GM23338 (cell line): ENCODE data around the gene TPH2. TPM values are rescaled to one million over a fixed set of nuclear protein-coding genes. Genes with fewer than 3 reads are reported as not detected.
A peak's percentile ranks its signal among the peaks of the same experiment; 100 is the strongest.

ENCODE experiments used
- ATAC-seq: fragments of 200-7000 bp; cut with Tn5 transposase; 3 replicates; pipeline ENCODE4 v1.9.1; 2020
- DNase-seq: peaks from one replicate; pipeline ENCODE4 v3.0.0-alpha.2; 2015; ENCODE audit warnings: low spot score
- H2AFZ ChIP-seq: fragments of 200-600 bp; sonication (generic); 2 replicates; pipeline ENCODE4 v1.8.0; 2016; ENCODE audit warnings: antibody characterized with exemption, mild to moderate bottlenecking, moderate library complexity
- H3F3A ChIP-seq: fragments of 200-600 bp; sonication (generic); replicated peaks from 2 replicates; pipeline ENCODE4 v1.8.0; 2017; ENCODE audit warnings: antibody characterized with exemption, mixed run types, low read depth
- H3K27ac ChIP-seq: fragments of 200-600 bp; sonication (generic); 2 replicates; pipeline ENCODE4 v1.6.1; 2016; ENCODE audit warnings: low read depth
- H3K27me3 ChIP-seq: fragments of 200-600 bp; sonication (generic); 2 replicates; pipeline ENCODE4 v1.8.0; 2016; ENCODE audit warnings: mild to moderate bottlenecking, mixed run types, moderate library complexity; ENCODE audit not compliant: insufficient read depth
- H3K36me3 ChIP-seq: fragments of 200-600 bp; sonication (generic); 2 replicates; pipeline ENCODE4 v1.8.0; 2016; ENCODE audit warnings: mild to moderate bottlenecking; ENCODE audit not compliant: insufficient read depth
- H3K4me1 ChIP-seq: fragments of 200-600 bp; sonication (generic); 2 replicates; pipeline ENCODE4 v1.8.0; 2016; ENCODE audit warnings: mild to moderate bottlenecking, moderate library complexity; ENCODE audit not compliant: insufficient read depth
- H3K4me2 ChIP-seq: fragments of 200-600 bp; sonication (generic); 2 replicates; pipeline ENCODE4 v1.7.1; 2017; ENCODE audit warnings: mixed run types
- H3K4me3 ChIP-seq: fragments of 200-600 bp; sonication (generic); 2 replicates; pipeline ENCODE4 v1.6.1; 2016; ENCODE audit warnings: mixed run types
- H3K79me2 ChIP-seq: fragments of 200-600 bp; sonication (generic); replicated peaks from 2 replicates; pipeline ENCODE4 v1.8.0; 2017; ENCODE audit warnings: mild to moderate bottlenecking; ENCODE audit not compliant: insufficient read depth
- H3K9me2 ChIP-seq: fragments of 200-600 bp; sonication (generic); 2 replicates; pipeline ENCODE4 v1.8.0; 2017; ENCODE audit not compliant: insufficient read depth
- H4K20me1 ChIP-seq: fragments of 200-600 bp; sonication (generic); replicated peaks from 2 replicates; pipeline ENCODE4 v1.8.0; 2017; ENCODE audit warnings: mild to moderate bottlenecking; ENCODE audit not compliant: insufficient read depth
- H3K27ac Mint-ChIP-seq: 2 replicates; pipeline ENCODE4 v1.8.0; 2020; ENCODE audit warnings: inconsistent platforms, mild to moderate bottlenecking, moderate library complexity, mixed read lengths
- H3K27me3 Mint-ChIP-seq: 3 replicates; pipeline ENCODE4 v1.8.0; 2022; ENCODE audit warnings: low read depth, mild to moderate bottlenecking, moderate library complexity, mixed read lengths, inconsistent platforms; ENCODE audit not compliant: insufficient read depth, poor library complexity
- H3K36me3 Mint-ChIP-seq: 3 replicates; pipeline ENCODE4 v1.8.0; 2021; ENCODE audit warnings: low read depth, mild to moderate bottlenecking, inconsistent platforms, moderate library complexity, mixed read lengths
- H3K4me1 Mint-ChIP-seq: 3 replicates; pipeline ENCODE4 v1.8.0; 2020; ENCODE audit warnings: mild to moderate bottlenecking, inconsistent platforms, mixed read lengths
- H3K4me3 Mint-ChIP-seq: 3 replicates; pipeline ENCODE4 v1.8.0; 2021; ENCODE audit warnings: moderate library complexity, mild to moderate bottlenecking, inconsistent platforms, mixed read lengths
- H3K9me3 Mint-ChIP-seq: 3 replicates; pipeline ENCODE4 v1.8.0; 2020; ENCODE audit warnings: moderate library complexity, mild to moderate bottlenecking, inconsistent platforms, mixed read lengths
- CREB1 ChIP-seq: fragments of 250-450 bp; sonication (Bioruptor Pico); IDR thresholded peaks from 2 replicates; pipeline ENCODE4 v1.5.0; 2020; ENCODE audit warnings: low read depth, mild to moderate bottlenecking, moderate library complexity
- EZH2 ChIP-seq: fragments of 200-600 bp; sonication (generic); IDR thresholded peaks from one replicate; pipeline ENCODE4 v1.8.0; 2017; ENCODE audit warnings: antibody characterized with exemption, mild to moderate bottlenecking, low read depth; ENCODE audit not compliant: unreplicated experiment
- EZH2phosphoT487 ChIP-seq: fragments of 200-600 bp; sonication (generic); IDR thresholded peaks from one replicate; pipeline ENCODE4 v1.8.1; 2018; ENCODE audit warnings: antibody characterized with exemption; ENCODE audit not compliant: unreplicated experiment
- JUNB ChIP-seq: IDR thresholded peaks from one replicate; pipeline ENCODE4 v1.6.1; 2016; ENCODE audit warnings: antibody characterized with exemption; ENCODE audit not compliant: unreplicated experiment
- NANOG ChIP-seq: IDR thresholded peaks from 2 replicates; pipeline ENCODE4 v1.6.1; 2016; ENCODE audit warnings: antibody characterized with exemption, borderline replicate concordance
- POLR2AphosphoS5 ChIP-seq: IDR thresholded peaks from 2 replicates; pipeline ENCODE4 v1.6.1; 2016; ENCODE audit warnings: antibody characterized with exemption, low read depth
- STAT1 ChIP-seq: IDR thresholded peaks from one replicate; pipeline ENCODE4 v1.6.1; 2016; ENCODE audit warnings: antibody characterized with exemption; ENCODE audit not compliant: unreplicated experiment
- ZNF114 ChIP-seq: fragments of 250-450 bp; sonication (Bioruptor Pico); IDR thresholded peaks from 2 replicates; pipeline ENCODE4 v1.5.0; 2020; ENCODE audit warnings: mild to moderate bottlenecking, moderate library complexity
- ZNF331 ChIP-seq: fragments of 250-450 bp; sonication (Bioruptor Pico); IDR thresholded peaks from 2 replicates; pipeline ENCODE4 v1.5.0; 2020; ENCODE audit warnings: low read depth, mild to moderate bottlenecking, moderate library complexity
- polyA plus RNA-seq: library from polyadenylated mRNA; unstranded; fragments of >200 nt; fragmentation: Nextera tagmentation; extraction: Ambion mirVana; gene quantifications from 2 replicates; pipeline ENCODE4 v1.2.1, GENCODE V29; 2016
- total RNA-seq: library from RNA; depleted of rRNA; stranded (reverse); fragments of >200 nt; shearing (Covaris generic); gene quantifications from 2 replicates; pipeline ENCODE4 v1.2.3, GENCODE V29; 2014
- TF ChIP-seq, protein P1 (sequence below), 2 experiments: fragments of 200-600 bp in 1 of 2; sonication (generic) in 1 of 2; conservative IDR thresholded peaks; 2 replicates each; pipeline versions ENCODE4 v1.5.1 to v1.6.1; 2016 to 2017; ENCODE audit warnings: antibody characterized with exemption in 2 of 2, low read depth in 2 of 2, mild to moderate bottlenecking in 2 of 2, moderate library complexity in 1 of 2
- TF ChIP-seq, protein P2 (sequence below): fragments of 250-450 bp; sonication (Bioruptor Pico); IDR thresholded peaks from 2 replicates; pipeline ENCODE4 v1.5.0; 2020; ENCODE audit warnings: mild to moderate bottlenecking, moderate library complexity
- TF ChIP-seq, protein P3 (sequence below): IDR thresholded peaks from 2 replicates; pipeline ENCODE4 v1.6.1; 2016; ENCODE audit warnings: antibody characterized with exemption
- TF ChIP-seq, protein P4 (sequence below): IDR thresholded peaks from one replicate; pipeline ENCODE4 v1.6.1; 2018; ENCODE audit warnings: antibody characterized with exemption; ENCODE audit not compliant: unreplicated experiment

Gene TPH2
- total and polyA plus RNA-seq, 2 experiments from 2014 or later: 0.94 to 1.4 TPM

DNA sequence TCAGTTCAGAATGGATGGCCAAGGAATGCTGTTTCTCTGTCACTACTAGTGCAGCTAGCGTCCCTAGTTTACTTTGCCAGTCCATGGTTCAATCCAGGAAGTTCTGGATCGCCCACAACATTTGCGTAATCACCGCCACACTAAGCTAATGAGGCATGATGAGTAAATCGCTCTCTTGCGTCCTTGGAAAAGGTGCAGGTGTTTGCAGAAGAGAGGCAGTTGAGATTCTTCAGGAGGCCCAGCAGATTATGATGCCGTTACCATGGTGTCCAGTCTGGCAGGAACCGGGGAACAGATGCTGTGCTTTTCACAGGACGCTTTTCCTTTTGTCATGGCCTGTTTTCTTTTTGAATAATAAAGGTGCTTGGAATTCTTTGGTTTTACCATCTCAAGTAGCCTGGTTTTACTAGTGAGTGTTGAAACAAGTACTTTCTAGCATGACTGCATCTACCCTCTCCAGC, 9.0 kb downstream of the TPH2 start:
- H2AFZ ChIP-seq: no peak overlapping the region
- Mint-ChIP-seq H3K9me3 (no peaks in the 10 kb centered on the region), H3K36me3 (no peaks in the 10 kb centered on the region), H3K27me3 (peaks cover 2% of the 10 kb centered on the region), H3K4me3 (peak overlapping the region; percentile 57), H3K4me1 (peaks cover 80% of the 10 kb centered on the region), H3K27ac (peak overlapping the region; percentile 96)
- peak overlapping the region; percentile 5; the same call in 1 of the 2 replicates for H3K4me3 ChIP-seq
- ATAC-seq (peak; percentile 88), DNase-seq (peak; percentile 98)
- H3K27ac ChIP-seq: peak overlapping the region; percentile 94
- H3K36me3 ChIP-seq: no peaks in the 10 kb centered on the region
- H3K4me1 ChIP-seq: peaks cover 47% of the 10 kb centered on the region
- TF ChIP-seq CREB1 (CRISPR knock-in tag): peak; percentile 67
- peak; percentile 90 for TF ChIP-seq NANOG
- no peak for TF ChIP-seq STAT1
- no peak for TF ChIP-seq EZH2phosphoT487
- TF ChIP-seq JUNB: no peak
- TF ChIP-seq POLR2AphosphoS5: 0 out of 2 replicates have a peak, but pooled peaks have one; percentile 42
- no peak for TF ChIP-seq EZH2
- TF ChIP-seq, protein P1, sequence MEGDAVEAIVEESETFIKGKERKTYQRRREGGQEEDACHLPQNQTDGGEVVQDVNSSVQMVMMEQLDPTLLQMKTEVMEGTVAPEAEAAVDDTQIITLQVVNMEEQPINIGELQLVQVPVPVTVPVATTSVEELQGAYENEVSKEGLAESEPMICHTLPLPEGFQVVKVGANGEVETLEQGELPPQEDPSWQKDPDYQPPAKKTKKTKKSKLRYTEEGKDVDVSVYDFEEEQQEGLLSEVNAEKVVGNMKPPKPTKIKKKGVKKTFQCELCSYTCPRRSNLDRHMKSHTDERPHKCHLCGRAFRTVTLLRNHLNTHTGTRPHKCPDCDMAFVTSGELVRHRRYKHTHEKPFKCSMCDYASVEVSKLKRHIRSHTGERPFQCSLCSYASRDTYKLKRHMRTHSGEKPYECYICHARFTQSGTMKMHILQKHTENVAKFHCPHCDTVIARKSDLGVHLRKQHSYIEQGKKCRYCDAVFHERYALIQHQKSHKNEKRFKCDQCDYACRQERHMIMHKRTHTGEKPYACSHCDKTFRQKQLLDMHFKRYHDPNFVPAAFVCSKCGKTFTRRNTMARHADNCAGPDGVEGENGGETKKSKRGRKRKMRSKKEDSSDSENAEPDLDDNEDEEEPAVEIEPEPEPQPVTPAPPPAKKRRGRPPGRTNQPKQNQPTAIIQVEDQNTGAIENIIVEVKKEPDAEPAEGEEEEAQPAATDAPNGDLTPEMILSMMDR (conservative IDR thresholded peaks at IDR 0.05; ENCODE audit: low read depth in 2 of 2): no peak
- TF ChIP-seq, protein P2, sequence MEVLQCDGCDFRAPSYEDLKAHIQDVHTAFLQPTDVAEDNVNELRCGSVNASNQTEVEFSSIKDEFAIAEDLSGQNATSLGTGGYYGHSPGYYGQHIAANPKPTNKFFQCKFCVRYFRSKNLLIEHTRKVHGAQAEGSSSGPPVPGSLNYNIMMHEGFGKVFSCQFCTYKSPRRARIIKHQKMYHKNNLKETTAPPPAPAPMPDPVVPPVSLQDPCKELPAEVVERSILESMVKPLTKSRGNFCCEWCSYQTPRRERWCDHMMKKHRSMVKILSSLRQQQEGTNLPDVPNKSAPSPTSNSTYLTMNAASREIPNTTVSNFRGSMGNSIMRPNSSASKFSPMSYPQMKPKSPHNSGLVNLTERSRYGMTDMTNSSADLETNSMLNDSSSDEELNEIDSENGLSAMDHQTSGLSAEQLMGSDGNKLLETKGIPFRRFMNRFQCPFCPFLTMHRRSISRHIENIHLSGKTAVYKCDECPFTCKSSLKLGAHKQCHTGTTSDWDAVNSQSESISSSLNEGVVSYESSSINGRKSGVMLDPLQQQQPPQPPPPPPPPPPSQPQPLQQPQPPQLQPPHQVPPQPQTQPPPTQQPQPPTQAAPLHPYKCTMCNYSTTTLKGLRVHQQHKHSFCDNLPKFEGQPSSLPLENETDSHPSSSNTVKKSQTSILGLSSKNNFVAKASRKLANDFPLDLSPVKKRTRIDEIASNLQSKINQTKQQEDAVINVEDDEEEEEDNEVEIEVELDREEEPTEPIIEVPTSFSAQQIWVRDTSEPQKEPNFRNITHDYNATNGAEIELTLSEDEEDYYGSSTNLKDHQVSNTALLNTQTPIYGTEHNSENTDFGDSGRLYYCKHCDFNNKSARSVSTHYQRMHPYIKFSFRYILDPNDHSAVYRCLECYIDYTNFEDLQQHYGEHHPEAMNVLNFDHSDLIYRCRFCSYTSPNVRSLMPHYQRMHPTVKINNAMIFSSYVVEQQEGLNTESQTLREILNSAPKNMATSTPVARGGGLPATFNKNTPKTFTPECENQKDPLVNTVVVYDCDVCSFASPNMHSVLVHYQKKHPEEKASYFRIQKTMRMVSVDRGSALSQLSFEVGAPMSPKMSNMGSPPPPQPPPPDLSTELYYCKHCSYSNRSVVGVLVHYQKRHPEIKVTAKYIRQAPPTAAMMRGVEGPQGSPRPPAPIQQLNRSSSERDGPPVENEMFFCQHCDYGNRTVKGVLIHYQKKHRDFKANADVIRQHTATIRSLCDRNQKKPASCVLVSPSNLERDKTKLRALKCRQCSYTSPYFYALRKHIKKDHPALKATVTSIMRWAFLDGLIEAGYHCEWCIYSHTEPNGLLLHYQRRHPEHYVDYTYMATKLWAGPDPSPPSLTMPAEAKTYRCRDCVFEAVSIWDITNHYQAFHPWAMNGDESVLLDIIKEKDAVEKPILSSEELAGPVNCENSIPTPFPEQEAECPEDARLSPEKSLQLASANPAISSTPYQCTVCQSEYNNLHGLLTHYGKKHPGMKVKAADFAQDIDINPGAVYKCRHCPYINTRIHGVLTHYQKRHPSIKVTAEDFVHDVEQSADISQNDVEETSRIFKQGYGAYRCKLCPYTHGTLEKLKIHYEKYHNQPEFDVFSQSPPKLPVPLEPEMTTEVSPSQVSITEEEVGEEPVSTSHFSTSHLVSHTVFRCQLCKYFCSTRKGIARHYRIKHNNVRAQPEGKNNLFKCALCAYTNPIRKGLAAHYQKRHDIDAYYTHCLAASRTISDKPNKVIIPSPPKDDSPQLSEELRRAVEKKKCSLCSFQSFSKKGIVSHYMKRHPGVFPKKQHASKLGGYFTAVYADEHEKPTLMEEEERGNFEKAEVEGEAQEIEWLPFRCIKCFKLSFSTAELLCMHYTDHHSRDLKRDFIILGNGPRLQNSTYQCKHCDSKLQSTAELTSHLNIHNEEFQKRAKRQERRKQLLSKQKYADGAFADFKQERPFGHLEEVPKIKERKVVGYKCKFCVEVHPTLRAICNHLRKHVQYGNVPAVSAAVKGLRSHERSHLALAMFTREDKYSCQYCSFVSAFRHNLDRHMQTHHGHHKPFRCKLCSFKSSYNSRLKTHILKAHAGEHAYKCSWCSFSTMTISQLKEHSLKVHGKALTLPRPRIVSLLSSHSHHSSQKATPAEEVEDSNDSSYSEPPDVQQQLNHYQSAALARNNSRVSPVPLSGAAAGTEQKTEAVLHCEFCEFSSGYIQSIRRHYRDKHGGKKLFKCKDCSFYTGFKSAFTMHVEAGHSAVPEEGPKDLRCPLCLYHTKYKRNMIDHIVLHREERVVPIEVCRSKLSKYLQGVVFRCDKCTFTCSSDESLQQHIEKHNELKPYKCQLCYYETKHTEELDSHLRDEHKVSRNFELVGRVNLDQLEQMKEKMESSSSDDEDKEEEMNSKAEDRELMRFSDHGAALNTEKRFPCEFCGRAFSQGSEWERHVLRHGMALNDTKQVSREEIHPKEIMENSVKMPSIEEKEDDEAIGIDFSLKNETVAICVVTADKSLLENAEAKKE (CRISPR knock-in tag): peak; percentile 78
- TF ChIP-seq, protein P3, sequence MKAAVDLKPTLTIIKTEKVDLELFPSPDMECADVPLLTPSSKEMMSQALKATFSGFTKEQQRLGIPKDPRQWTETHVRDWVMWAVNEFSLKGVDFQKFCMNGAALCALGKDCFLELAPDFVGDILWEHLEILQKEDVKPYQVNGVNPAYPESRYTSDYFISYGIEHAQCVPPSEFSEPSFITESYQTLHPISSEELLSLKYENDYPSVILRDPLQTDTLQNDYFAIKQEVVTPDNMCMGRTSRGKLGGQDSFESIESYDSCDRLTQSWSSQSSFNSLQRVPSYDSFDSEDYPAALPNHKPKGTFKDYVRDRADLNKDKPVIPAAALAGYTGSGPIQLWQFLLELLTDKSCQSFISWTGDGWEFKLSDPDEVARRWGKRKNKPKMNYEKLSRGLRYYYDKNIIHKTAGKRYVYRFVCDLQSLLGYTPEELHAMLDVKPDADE: 0 out of 2 replicates have a peak, but pooled peaks have one; percentile 35
- no peak for TF ChIP-seq ZNF114 (CRISPR knock-in tag)
- TF ChIP-seq, protein P4, sequence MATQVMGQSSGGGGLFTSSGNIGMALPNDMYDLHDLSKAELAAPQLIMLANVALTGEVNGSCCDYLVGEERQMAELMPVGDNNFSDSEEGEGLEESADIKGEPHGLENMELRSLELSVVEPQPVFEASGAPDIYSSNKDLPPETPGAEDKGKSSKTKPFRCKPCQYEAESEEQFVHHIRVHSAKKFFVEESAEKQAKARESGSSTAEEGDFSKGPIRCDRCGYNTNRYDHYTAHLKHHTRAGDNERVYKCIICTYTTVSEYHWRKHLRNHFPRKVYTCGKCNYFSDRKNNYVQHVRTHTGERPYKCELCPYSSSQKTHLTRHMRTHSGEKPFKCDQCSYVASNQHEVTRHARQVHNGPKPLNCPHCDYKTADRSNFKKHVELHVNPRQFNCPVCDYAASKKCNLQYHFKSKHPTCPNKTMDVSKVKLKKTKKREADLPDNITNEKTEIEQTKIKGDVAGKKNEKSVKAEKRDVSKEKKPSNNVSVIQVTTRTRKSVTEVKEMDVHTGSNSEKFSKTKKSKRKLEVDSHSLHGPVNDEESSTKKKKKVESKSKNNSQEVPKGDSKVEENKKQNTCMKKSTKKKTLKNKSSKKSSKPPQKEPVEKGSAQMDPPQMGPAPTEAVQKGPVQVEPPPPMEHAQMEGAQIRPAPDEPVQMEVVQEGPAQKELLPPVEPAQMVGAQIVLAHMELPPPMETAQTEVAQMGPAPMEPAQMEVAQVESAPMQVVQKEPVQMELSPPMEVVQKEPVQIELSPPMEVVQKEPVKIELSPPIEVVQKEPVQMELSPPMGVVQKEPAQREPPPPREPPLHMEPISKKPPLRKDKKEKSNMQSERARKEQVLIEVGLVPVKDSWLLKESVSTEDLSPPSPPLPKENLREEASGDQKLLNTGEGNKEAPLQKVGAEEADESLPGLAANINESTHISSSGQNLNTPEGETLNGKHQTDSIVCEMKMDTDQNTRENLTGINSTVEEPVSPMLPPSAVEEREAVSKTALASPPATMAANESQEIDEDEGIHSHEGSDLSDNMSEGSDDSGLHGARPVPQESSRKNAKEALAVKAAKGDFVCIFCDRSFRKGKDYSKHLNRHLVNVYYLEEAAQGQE: no peak
- no peak for TF ChIP-seq ZNF331 (CRISPR knock-in tag)
- H3F3A ChIP-seq: peaks cover 8% of the 10 kb centered on the region
- no peaks in the 10 kb centered on the region; the same call in 1 of the 2 replicates for H3K9me2 ChIP-seq
- H4K20me1 ChIP-seq: no peaks in the 10 kb centered on the region
- H3K4me2 ChIP-seq: peak overlapping the region; percentile 29
- H3K27me3 ChIP-seq: no peaks in the 10 kb centered on the region
- H3K79me2 ChIP-seq: no peaks in the 10 kb centered on the region
